Renal pelvis (tissue), 4 donors: ENCODE results near the gene LRFN5. TPM values are rescaled to one million over a fixed set of nuclear protein-coding genes. Genes with fewer than 3 reads are reported as not detected.
"Not testable (repeated sequence)": the region's sequence is repeated elsewhere in the genome, so short reads cannot be mapped to it uniquely, and the experiment has no call there.

Experiments used
- DNase-seq: peaks from one replicate; pipeline ENCODE4 v3.0.0-alpha.2; 2013
- polyA plus RNA-seq, 3 donors: library from polyadenylated mRNA; unstranded; fragments of 120-200 nt; gene quantifications; one replicate each; pipeline ENCODE4 v1.2.1, GENCODE V29; 2013; ENCODE audit not compliant: insufficient read length in 3 of 3

The LRFN5 gene
- polyA plus RNA-seq, 3 donors: 9.3 to 11.8 (median 10.3) TPM

- DNase-seq: no peak
These were observed 284.9 kb downstream of the LRFN5 start for GRCh38 chr14:41891624-41892023.

GRCh38 chr14:41899416-41899815 lies 292.7 kb downstream of the LRFN5 start:
- DNase-seq: peak; percentile 31

GRCh38 chr14:41900644-41901043 lies 294.0 kb downstream of the LRFN5 start:
- DNase-seq: no peak

- DNase-seq: no peak
These were observed 294.4 kb downstream of the LRFN5 start for GRCh38 chr14:41901089-41901488.

GRCh38 chr14:41905394-41905964 lies 298.8 kb downstream of the LRFN5 start:
- DNase-seq: no peak

GRCh38 chr14:41911155-41911554 lies 304.5 kb downstream of the LRFN5 start:
- not testable (repeated sequence) for DNase-seq

- DNase-seq: no peak
These were observed 306.7 kb downstream of the LRFN5 start for GRCh38 chr14:41913398-41913797.

GRCh38 chr14:41915732-41916131 lies 309.1 kb downstream of the LRFN5 start:
- no peak for DNase-seq

- DNase-seq: no peak
These were observed 309.6 kb downstream of the LRFN5 start for GRCh38 chr14:41916313-41916712.

- DNase-seq: peak; percentile 16
These were observed 318.7 kb downstream of the LRFN5 start for GRCh38 chr14:41925409-41925808.

- no peak for DNase-seq
These were observed 343.9 kb downstream of the LRFN5 start for GRCh38 chr14:41950428-41951151.
